Measurements from ENCODE around the gene OR1S1.
"Not testable (repeated sequence)": the region's sequence is repeated elsewhere in the genome, so short reads cannot be mapped to it uniquely, and the experiment has no call there.

OR1S1 gene

GRCh38 chr11:58212420-58212819 is at the start of gene OR1S1:
TSS of gene OR1S1 (plus strand) at chr11:58212720.
- not testable (repeated sequence) for H3K4me3 ChIP-seq (ENCODE audit: low read length)

GRCh38 chr11:58164389-58164788 is 48.1 kb upstream of the OR1S1 start:
- H3K4me3 ChIP-seq (ENCODE audit: low read length): no peak overlapping the region
- no peak for TF ChIP-seq ZNF274 (IDR thresholded peaks at IDR 0.05; ENCODE audit: low read depth, low read length)

- no peak overlapping the region for H3K4me3 ChIP-seq (ENCODE audit: low read length)
- no peak for TF ChIP-seq ZNF274 (IDR thresholded peaks at IDR 0.05; ENCODE audit: low read depth, low read length)
These were observed 47.5 kb upstream of the OR1S1 start for GRCh38 chr11:58164990-58165389.

GRCh38 chr11:58165504-58166106 is 46.9 kb upstream of the OR1S1 start:
- TF ChIP-seq ZNF274 (IDR thresholded peaks at IDR 0.05; ENCODE audit: low read depth, low read length): no peak
- no peak overlapping the region for H3K4me3 ChIP-seq (ENCODE audit: low read length)

GRCh38 chr11:58177409-58178054 is 35.0 kb upstream of the OR1S1 start:
- no peak for TF ChIP-seq ZNF274 (IDR thresholded peaks at IDR 0.05; ENCODE audit: low read depth, low read length)
- no peak overlapping the region for H3K4me3 ChIP-seq (ENCODE audit: low read length)

- no peak for TF ChIP-seq ZNF274 (IDR thresholded peaks at IDR 0.05; ENCODE audit: low read depth, low read length)
- no peak overlapping the region for H3K4me3 ChIP-seq (ENCODE audit: low read length)
These were observed 34.1 kb upstream of the OR1S1 start for GRCh38 chr11:58178444-58178843.

- no peak overlapping the region for H3K4me3 ChIP-seq (ENCODE audit: low read length)
- TF ChIP-seq ZNF274 (IDR thresholded peaks at IDR 0.05; ENCODE audit: low read depth, low read length): no peak
These were observed 32.9 kb upstream of the OR1S1 start for GRCh38 chr11:58179648-58180047.

GRCh38 chr11:58186938-58187337 is 25.6 kb upstream of the OR1S1 start:
- no peak for TF ChIP-seq ZNF274 (IDR thresholded peaks at IDR 0.05; ENCODE audit: low read depth, low read length)
- no peak overlapping the region for H3K4me3 ChIP-seq (ENCODE audit: low read length)

- H3K4me3 ChIP-seq (ENCODE audit: low read length): no peak within 1 kb of the TSS
- no peak for TF ChIP-seq ZNF274 (IDR thresholded peaks at IDR 0.05; ENCODE audit: low read depth, low read length)
These were observed 23.8 kb upstream of the OR1S1 start, which contains the start of gene OR9Q2 for GRCh38 chr11:58188770-58189169. TSS of gene OR9Q2 (plus strand) at chr11:58189070. CDS start at chr11:58190491, 1,421 bp downstream.

- H3K4me3 ChIP-seq (ENCODE audit: low read length): no peak overlapping the region
- no peak for TF ChIP-seq ZNF274 (IDR thresholded peaks at IDR 0.05; ENCODE audit: low read depth, low read length)
These were observed 20.3 kb upstream of the OR1S1 start for GRCh38 chr11:58192229-58192628.

GRCh38 chr11:58193391-58193790 is 19.1 kb upstream of the OR1S1 start:
- TF ChIP-seq ZNF274 (IDR thresholded peaks at IDR 0.05; ENCODE audit: low read depth, low read length): no peak
- no peak overlapping the region for H3K4me3 ChIP-seq (ENCODE audit: low read length)

- no peak overlapping the region for H3K4me3 ChIP-seq (ENCODE audit: low read length)
- TF ChIP-seq ZNF274 (IDR thresholded peaks at IDR 0.05; ENCODE audit: low read depth, low read length): no peak
These were observed 16.6 kb upstream of the OR1S1 start for GRCh38 chr11:58195939-58196338.

- no peak overlapping the region for H3K4me3 ChIP-seq (ENCODE audit: low read length)
- no peak for TF ChIP-seq ZNF274 (IDR thresholded peaks at IDR 0.05; ENCODE audit: low read depth, low read length)
These were observed 13.2 kb upstream of the OR1S1 start for GRCh38 chr11:58199271-58199670.

GRCh38 chr11:58204042-58204441 is 8.5 kb upstream of the OR1S1 start, which contains the start of gene OR1S2:
TSS of gene OR1S2 (minus strand) at chr11:58204142. CDS start at chr11:58204142, 0 bp downstream.
- H3K4me3 ChIP-seq (ENCODE audit: low read length): no peak within 1 kb of the TSS
- no peak for TF ChIP-seq ZNF274 (IDR thresholded peaks at IDR 0.05; ENCODE audit: low read depth, low read length)

GRCh38 chr11:58216476-58216875 is 4.0 kb downstream of the OR1S1 start:
- TF ChIP-seq ZNF274 (IDR thresholded peaks at IDR 0.05; ENCODE audit: low read depth, low read length): no peak
- H3K4me3 ChIP-seq (ENCODE audit: low read length): no peak overlapping the region

Data from GM08714 (cell line).